Measurements from ENCODE around the gene BTBD18. TPM values are rescaled to one million over a fixed set of nuclear protein-coding genes. Genes with fewer than 3 reads are reported as not detected.
A peak's percentile ranks its signal among the peaks of the same experiment; 100 is the strongest.

The BTBD18 gene
- total RNA-seq, 4 donors from 2014 or later, result not detected

- WGBS, result 95% methylated on average over 1 of the region's 1 CpG
- Histone ChIP-seq H3K9me3 (no peaks in the 10 kb centered on the region), H3K4me1 (peaks cover 16 to 22% (median 19%) of the 10 kb centered on the region in 4 donors), H3K27ac (replicated peaks in 1 of 4) (no peak overlapping the region), H3K4me3 (no peak overlapping the region), H3K36me3 (peaks cover 18 to 53% (median 40%) of the 10 kb centered on the region in 4 donors), H3K27me3 (no peaks in the 10 kb centered on the region)
- TF ChIP-seq POLR2AphosphoS5 (IDR thresholded peaks at IDR 0.05) (no peak), EP300 (IDR thresholded peaks at IDR 0.05) (no peak), POLR2A (IDR thresholded peaks at IDR 0.05; ENCODE audit: low read depth) (no peak), CTCF (IDR thresholded peaks at IDR 0.05) (no peak)
- no peak for DNase-seq (ENCODE audit: extremely low spot score)
- intact Hi-C loops (cut with DNase I), result no loop called here
Measured at GRCh38 chr11:57746920-57747319, 4.7 kb downstream of the BTBD18 start.

- Histone ChIP-seq H3K4me3 (no peak overlapping the region), H3K4me1 (peaks cover 16 to 25% (median 19%) of the 10 kb centered on the region in 4 donors), H3K27me3 (no peaks in the 10 kb centered on the region), H3K36me3 (peaks cover 18 to 55% (median 42%) of the 10 kb centered on the region in 4 donors), H3K27ac (replicated peaks in 1 of 4) (no peak overlapping the region), H3K9me3 (no peaks in the 10 kb centered on the region)
- DNase-seq (ENCODE audit: extremely low spot score), result no peak
- no peak for TF ChIP-seq POLR2A (IDR thresholded peaks at IDR 0.05; ENCODE audit: low read depth)
- TF ChIP-seq CTCF (IDR thresholded peaks at IDR 0.05), result no peak
- TF ChIP-seq POLR2AphosphoS5 (IDR thresholded peaks at IDR 0.05), result no peak
- TF ChIP-seq EP300 (IDR thresholded peaks at IDR 0.05), result no peak
- 90% methylated on average over 5 of the region's 5 CpGs for WGBS
- intact Hi-C loops (cut with DNase I), result no loop called here
Measured at GRCh38 chr11:57745206-57745605, 6.4 kb downstream of the BTBD18 start.

- Histone ChIP-seq H3K27ac (replicated peaks in 1 of 4) (no peak overlapping the region), H3K27me3 (no peaks in the 10 kb centered on the region), H3K36me3 (peaks cover 18 to 62% (median 47%) of the 10 kb centered on the region in 4 donors), H3K4me1 (peaks cover 16 to 25% (median 19%) of the 10 kb centered on the region in 4 donors), H3K9me3 (no peaks in the 10 kb centered on the region), H3K4me3 (no peak overlapping the region)
- TF ChIP-seq EP300 (IDR thresholded peaks at IDR 0.05), result no peak
- no peak for TF ChIP-seq POLR2A (IDR thresholded peaks at IDR 0.05; ENCODE audit: low read depth)
- no peak for TF ChIP-seq POLR2AphosphoS5 (IDR thresholded peaks at IDR 0.05)
- TF ChIP-seq CTCF (IDR thresholded peaks at IDR 0.05), result no peak
- no peak for DNase-seq (ENCODE audit: extremely low spot score)
- WGBS, result 75% methylated on average over 2 of the region's 2 CpGs
- intact Hi-C loops (cut with DNase I), result no loop called here
Measured at GRCh38 chr11:57744357-57744756, 7.3 kb downstream of the BTBD18 start.

GRCh38 chr11:57742087-57742452 is 9.5 kb downstream of the BTBD18 start:
- TF ChIP-seq CTCF (IDR thresholded peaks at IDR 0.05) (no peak), POLR2AphosphoS5 (IDR thresholded peaks at IDR 0.05) (peak in 1 of 2 donors; percentile 5)
- DNase-seq (ENCODE audit: extremely low spot score), result no peak
- Histone ChIP-seq H3K4me1 (peaks cover 16 to 25% (median 19%) of the 10 kb centered on the region in 4 donors), H3K4me3 (peak overlapping the region; percentile 74 to 99 (median 84)), H3K27ac (replicated peaks in 1 of 4) (peak overlapping the region; percentile 89 to 97 (median 96)), H3K36me3 (peaks cover 24 to 76% (median 63%) of the 10 kb centered on the region in 4 donors), H3K27me3 (no peaks in the 10 kb centered on the region), H3K9me3 (no peaks in the 10 kb centered on the region)
- intact Hi-C loops (cut with DNase I), result no loop called here
- WGBS, result 5% methylated on average over 10 of the region's 10 CpGs
